ENCODE results near the gene SDCBP2.
A peak's percentile ranks its signal among the peaks of the same experiment; 100 is the strongest.

Gene SDCBP2

DNA sequence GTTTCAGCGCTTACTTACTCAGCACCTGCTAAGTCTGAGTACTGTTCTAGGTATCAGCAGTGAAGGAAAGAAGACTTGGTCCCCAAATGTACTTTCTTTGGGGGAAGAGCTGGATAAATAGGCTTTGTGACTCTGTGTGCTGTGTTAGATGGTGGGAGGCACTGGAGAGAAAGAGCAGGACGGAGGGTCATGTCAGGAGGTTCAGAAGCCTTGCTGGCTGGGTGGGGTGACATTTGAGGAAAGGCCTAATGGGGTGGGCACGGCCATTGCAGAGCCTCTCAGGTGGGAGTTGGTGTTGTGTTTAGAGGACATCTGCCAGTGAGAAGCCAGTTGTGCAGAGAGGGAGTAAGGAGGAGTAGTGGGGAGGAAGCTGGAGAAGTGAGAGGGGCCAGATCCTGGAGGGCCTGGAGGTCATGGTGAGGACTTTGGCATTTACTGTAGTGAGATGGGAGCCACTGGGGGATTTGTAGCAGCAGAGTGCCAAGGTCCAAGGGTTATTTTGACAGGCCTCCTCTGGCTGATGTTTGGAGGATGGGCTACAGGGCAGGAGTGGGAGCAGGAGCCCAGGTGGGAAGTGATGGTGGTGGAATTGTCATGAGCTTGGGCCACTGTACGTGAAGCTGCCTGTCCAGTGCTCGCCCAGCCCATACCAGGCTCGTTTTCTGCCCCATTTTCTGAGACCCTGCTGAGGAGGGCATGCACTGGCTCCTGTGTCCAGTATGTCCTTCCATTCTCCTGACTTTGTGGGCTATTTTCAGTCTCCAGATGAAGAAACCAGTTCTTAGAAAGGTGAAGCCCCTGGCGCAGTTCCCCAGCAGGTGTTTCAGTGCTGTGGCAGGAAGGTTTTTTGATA lies 886 bp downstream of the SDCBP2 start:
- DNase-seq, result no peak

DNA sequence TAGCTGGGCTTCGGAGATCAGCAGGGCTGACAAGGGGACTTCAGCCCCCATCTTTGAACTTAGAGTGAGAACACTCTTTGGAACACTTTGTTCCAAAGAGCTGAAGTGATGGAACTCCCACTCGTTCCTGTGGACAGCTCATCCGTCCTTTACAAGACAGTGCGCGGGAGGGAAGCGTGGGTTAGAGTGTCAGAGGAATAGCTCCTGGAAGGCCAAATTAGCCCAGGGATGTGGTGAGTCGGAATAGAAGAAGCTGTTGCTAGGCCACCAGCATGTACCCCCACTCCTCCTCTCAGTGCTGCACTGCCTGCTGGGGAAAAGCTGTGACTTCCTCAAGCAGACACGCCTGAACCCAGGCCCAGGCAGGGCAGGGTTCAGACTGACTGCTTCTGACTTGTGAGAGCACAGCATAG lies 1.7 kb downstream of the SDCBP2 start:
- DNase-seq, result no peak

DNA sequence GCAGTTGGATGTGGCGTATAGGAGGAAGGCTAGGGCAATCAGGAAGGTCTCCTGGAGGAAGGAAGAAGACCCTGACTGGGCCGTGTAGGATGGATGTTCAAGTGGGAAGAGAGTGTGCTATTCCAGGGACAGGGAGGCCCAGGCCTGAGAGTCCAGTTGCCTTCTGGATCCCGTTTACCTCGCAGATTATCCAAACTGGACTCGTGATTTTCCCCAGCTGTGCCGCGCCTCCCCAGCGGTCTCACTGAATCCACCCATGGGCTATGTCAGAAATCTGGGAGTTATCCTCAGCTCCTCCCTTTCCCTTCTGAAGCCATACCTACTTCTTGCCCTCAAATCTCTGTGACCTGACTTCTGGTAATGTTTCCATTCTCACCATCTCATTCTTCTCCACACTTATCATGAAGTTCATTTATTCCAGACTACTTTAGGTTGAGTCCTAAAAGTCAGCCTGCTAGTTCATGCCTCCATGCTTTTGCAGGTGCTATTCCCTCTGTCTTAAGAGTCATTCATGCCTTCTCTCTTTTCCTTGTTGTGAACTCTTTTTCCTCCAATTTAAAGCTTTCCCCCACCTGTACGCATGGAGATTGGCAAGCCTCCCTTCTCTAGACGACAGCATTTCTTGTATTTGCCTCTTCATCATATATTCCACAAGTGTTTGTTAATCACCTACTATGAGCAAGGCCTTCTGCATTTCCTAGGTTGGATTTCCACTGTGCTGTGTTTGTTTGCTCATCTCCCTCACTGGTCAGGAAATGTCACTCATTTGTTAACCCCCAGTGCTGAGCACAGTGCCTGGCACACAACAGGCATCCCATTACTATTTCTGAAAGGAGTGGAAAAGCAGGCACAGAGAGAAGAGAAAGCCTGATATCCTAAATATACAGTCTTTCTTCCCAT lies 2.7 kb downstream of the SDCBP2 start:
- no peak for DNase-seq

- DNase-seq, result peak; percentile 99
Observed at GRCh38 chr20:1325173-1326030, 3.5 kb downstream of the SDCBP2 start.

DNA sequence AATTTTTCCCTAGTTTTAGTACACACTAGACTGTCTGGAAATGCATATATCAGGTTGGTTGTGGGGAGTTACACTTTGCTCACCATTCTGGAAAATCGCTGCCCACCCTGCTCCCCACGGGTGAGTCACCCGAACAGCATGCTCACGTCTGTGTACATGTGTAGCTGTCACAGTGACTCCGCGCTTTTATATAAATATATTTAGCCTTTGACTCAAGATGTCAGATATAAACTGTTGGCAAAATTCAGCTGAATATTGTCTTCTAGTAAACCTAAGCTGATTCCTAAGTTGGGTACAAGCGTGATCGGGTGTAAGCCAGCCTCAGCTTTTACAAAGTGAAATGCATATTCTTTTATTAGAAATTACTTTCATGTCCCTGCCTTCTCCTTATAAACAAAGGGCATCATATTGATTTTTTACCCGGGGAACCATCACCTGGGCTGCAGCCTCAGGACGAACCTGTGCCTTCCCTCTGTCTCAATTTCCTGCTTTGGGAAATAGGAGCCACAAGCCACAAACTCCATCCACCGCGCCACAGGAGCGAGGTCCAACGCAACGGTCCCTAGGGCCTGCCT lies 4.3 kb downstream of the SDCBP2 start:
- no peak for DNase-seq

GRCh38 chr20:1323830-1324597 lies 4.9 kb downstream of the SDCBP2 start:
- DNase-seq, result no peak

DNA sequence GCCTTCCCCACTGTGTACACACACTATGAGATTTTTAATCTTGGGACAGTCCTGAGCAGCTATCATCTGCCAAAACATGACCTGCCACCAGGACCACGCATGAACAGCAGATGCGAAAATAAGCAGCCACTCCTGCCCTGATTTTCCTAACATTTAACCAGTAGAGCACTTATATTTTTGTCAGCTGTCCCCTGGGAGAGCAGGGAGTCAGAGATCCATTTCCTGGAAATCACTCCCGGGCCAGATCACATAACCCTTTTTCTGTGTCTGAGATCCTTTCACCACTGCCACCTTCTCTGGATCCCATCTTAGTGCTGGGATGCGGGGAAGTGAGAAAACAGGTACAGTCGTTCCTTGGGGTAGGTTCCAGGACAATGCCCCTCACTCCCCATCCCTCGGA lies 5.7 kb downstream of the SDCBP2 start:
- DNase-seq, result no peak

DNA sequence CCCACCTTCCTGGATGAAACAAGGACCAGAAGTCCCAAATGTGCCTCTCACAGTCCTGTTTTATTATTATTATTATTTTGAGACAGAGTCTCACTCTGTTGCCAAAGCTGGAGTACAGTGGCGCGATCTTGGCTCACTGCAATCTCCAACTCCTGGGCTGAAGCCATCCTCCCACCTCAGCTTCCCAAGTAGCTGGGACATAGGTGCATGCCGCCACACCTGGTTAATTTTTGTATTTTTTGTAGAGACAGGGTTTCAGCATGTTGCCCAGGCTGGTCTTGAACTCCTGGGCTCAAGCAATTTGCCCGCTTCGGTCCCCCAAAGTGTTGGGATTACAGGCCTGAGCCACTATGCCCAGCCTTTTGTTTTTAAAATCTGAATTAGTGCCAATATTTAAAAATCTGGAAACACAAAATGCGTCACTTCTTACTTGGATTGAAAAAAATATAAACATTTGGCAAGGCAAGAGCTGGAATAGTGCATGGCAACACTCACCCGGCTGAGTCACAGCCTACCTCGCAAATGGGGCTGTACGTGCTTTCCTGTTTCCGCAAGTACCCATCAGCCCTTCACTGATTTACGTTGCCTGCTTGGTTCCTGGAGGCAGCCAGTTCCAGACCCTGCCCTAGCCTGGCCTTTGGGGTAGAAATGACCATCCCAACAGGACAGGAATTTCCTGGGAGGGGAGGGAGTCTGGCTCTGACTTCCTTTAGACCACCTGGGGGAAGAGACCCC lies 6.3 kb downstream of the SDCBP2 start:
- DNase-seq, result no peak

DNA sequence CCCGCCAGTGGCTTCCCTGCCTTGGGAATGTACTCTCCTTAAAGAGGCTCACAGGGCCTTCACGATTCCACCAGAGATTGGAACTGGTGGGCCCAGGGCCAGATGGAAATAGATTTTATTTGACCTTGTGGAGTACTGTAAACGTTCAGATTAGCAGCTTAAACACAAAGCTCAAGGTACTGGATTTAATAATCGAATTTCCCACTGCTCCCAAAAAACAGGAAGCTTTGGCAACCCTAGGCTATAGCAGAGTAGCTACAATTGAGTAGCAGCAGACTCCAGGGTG lies 7.3 kb downstream of the SDCBP2 start:
- DNase-seq, result no peak

DNA sequence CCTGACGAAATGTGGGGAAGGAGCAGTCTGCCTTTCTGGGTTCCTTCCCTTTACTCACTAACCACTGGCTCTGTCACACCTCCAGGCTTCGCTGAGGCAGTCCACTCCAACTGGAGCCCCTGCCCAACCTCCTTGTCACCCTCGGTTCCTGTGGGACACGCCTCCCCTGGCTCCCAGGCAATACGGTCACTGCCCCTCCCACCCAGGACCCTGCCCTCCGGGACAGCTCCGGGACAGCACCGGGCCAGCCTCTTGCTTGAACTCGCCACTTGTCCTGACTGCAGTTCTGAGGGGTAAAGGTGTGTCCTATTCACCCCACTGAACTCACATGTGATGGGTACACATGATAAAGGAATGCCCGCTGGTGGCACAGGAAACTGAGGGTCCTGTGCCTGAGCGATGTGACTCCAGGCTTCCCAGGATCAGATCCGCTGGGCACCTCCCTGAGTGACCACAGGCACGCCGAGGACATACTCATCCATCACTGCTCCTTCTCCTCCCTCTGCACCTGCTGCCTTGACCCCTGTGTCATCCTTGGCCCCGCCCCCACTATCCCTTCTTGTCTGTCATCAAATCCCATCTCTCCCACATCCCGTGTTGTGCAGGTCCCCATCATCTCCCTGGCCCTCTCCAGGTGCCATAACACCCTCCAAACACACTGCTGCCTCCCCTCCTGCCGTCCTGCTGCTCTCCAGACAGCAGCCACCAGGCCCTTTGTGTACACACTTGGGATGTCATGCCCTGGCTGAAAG lies 7.9 kb downstream of the SDCBP2 start:
- DNase-seq, result no peak

DNA sequence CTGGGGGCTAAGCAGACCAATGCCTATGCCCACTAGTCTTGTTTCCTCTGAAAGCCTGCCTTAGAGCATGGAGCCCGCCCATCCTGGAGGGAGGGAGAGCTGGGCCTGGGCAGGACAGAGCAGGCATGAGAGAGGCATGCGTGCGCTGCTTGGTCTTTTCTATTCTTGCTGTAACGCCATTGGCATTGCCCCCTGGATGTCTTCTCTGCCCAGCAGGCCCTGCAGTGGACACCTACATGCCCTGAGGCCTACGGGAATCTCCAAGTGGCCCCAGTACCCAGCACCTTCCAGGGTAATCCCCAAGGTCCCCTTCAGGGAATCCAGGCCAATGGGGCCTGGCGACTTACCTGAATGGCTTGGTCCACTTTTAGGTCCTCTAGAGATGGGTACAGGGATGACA lies 8.9 kb downstream of the SDCBP2 start:
- DNase-seq, result no peak

DNA sequence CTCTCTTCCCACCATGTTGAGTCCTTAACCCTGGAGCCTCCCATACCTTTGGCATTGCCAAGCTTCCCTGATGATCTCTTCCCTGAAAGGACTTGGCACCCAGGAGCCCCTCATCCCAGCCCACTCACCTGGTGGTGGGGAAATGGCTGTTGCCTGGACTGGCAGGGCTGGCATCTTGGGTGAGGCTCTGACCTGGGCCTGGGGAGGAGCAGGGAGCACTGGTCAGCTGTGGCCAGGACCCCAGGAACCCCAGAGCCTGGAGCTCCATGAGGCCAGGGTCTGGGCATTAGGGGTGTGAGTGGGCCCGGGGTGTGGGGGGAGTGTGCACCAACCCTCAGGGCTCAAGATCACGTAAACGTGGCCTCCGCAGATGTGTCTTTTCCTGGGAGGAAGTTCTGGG lies 9.5 kb downstream of the SDCBP2 start:
- DNase-seq, result no peak

GRCh38 chr20:1319051-1319450 lies 9.9 kb downstream of the SDCBP2 start:
- no peak for DNase-seq

GRCh38 chr20:1317545-1318255 lies 11.2 kb downstream of the SDCBP2 start:
- no peak for DNase-seq

DNA sequence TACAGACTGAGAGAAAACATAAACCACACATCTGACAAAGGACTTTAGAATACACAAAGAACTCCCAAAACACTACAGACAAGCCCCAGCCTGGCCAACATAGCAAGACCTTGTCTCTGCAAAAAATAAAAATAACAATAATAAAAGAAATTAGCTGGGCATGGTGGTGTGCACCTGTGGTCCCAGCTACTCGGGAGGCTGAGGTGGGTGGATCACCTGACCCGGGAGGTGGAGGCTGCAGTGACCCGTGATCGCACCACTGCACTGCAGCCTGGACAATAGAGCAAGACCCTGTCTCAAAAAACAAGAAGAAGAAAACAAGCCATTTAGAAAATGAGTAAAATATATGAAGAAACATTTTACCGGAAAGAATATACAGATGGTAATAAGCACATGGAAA lies 13.1 kb downstream of the SDCBP2 start:
- no peak for DNase-seq

DNA sequence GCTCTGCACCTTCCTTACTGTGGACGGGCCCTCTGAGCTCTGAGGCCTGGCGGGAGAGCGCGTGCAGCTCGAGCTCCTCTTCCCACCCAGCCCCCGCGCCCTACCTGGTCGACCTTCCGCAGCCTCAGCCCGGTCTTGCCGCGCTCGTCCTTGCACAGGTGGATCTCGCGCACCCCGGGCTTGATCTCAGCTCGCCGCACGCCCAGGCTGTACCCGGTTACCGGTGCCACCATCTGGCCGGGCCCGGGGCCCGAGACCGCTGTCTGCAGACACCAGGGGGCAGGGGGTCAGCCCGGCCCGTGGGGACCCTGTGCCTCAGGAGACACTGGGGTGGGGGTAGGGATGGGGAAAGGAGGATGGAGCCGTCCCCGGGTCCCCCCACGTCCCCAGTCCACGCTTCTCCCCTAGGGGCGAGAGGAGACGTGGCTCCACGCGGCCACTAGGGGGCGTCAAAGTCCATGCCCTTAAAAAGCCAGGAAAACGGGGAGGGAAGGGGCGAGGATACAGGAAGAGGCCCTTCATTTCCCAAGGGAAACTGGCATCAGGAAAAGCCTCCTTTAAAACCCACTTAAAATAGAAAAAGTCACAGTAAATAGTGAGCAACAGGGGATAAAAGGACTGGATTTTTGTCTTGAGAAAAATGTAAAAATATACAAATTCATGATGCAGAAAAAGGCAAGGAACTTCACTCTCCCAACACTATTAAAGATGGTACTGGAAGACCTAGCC lies 15.5 kb downstream of the SDCBP2 start:
- DNase-seq, result peak; percentile 65

GRCh38 chr20:1312904-1313235 lies 16.1 kb downstream of the SDCBP2 start:
- no peak for DNase-seq

GRCh38 chr20:1312308-1312707 lies 16.6 kb downstream of the SDCBP2 start:
- no peak for DNase-seq

DNA sequence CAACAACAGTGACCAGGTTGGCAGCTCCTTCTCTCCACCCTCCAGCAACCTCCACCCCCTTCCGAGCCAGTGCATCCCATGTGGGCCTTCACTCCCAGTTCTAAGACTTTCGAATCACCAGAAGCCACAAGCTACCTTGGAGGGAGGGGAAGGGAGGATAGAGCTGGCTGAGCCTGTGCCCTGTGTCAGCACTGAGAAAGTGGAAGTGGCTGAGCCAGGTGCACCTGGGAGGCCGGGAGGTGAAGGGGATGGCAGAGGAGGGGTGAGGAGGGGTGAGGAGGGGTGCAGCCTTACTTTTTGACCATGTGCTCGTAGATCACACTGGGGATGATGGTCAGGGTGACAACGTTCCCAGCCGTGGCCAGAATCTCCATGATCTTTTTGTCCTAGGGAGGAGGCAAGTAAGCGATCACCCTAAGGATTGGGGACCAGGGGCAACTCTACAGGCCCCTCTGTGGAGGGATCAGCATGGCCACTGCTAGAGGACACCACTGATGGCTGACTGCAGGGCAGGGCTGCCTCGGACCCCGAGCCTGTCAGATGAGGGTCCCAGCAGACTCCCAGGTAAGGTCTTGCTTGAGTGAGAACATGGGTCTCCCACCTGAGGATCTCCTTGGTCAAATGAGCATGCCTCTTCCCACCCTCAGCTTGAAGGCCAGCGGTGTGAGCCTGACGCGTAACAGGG lies 18.3 kb downstream of the SDCBP2 start:
- no peak for DNase-seq

All from stimulated activated CD4-positive, alpha-beta T cell treated with anti-CD3 and anti-CD28 coated beads, Interleukin-12 subunit alpha, Interleukin-12 subunit beta, amount 100 ng/mL, for 4 hours (primary cell).